Keratinocyte (primary cell): ENCODE measurements around the gene ABR.

Source experiments
- EZH2 ChIP-seq: IDR thresholded peaks from one replicate; pipeline ENCODE4 v1.6.1; 2012; ENCODE audit warnings: inconsistent platforms, mild to moderate bottlenecking, low read length, moderate library complexity
- TF ChIP-seq, protein P1 (sequence below), 3 experiments: IDR thresholded peaks in 1 of 3; conservative IDR thresholded peaks in 1 of 3; optimal IDR thresholded peaks in 1 of 3; 2 replicates in 2 of 3; 3 replicates in 1 of 3; pipeline versions ENCODE3 to v1.5.1; 2011; ENCODE audit warnings: low read length in 3 of 3, mild to moderate bottlenecking in 3 of 3, moderate library complexity in 2 of 3, control low read depth in 1 of 3, inconsistent platforms in 1 of 3; ENCODE audit not compliant: insufficient read depth in 2 of 3; ENCODE audit errors: extremely low read depth in 1 of 3

DNA sequence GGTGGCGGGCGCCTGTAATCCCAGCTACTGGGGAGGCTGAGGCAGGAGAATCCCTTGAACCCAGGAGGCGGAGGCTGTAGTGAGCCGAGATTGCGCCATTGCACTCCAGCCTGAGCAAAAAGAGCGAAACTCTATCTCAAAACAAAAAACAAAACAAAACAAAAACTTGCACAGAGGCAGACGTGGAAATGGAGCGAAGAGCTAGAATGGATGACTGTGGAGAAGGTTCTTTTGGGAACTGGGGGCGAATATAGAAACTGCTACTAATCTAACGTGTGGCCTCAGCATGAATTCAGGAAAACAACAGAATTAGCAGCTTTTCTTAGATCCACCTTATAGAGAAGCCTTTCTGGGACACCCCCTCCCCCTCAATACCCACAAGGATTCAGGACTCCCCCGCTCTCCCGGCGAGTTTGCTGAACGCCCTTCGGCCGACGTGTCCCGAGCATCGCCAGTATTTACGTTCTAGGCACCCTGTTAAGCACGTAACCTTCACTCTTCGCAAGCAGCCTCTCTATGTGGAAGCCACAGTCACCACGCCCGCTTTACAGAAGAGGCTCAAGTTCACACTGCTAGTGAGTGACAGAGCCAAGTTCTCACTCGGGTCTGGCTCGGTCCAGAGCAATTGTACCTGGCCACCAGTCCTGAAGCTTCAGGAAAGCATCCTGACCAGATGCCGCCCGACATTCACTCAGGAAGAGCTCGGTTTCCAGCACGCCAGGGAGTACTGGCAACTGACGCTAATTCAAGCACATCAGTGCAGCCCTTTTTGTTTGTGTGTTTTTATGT lies 13.3 kb upstream of the ABR start:
- TF ChIP-seq, protein P1, sequence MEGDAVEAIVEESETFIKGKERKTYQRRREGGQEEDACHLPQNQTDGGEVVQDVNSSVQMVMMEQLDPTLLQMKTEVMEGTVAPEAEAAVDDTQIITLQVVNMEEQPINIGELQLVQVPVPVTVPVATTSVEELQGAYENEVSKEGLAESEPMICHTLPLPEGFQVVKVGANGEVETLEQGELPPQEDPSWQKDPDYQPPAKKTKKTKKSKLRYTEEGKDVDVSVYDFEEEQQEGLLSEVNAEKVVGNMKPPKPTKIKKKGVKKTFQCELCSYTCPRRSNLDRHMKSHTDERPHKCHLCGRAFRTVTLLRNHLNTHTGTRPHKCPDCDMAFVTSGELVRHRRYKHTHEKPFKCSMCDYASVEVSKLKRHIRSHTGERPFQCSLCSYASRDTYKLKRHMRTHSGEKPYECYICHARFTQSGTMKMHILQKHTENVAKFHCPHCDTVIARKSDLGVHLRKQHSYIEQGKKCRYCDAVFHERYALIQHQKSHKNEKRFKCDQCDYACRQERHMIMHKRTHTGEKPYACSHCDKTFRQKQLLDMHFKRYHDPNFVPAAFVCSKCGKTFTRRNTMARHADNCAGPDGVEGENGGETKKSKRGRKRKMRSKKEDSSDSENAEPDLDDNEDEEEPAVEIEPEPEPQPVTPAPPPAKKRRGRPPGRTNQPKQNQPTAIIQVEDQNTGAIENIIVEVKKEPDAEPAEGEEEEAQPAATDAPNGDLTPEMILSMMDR (optimal IDR thresholded peaks at IDR 0.05 in 1 of 3, IDR thresholded peaks at IDR 0.05 in 1 of 3, conservative IDR thresholded peaks at IDR 0.05 in 1 of 3; ENCODE audit: extremely low read depth in 1 of 3, insufficient read depth in 2 of 3, low read length in 3 of 3) = no peak
- no peak for TF ChIP-seq EZH2
